SJSA1 (cell line): ENCODE data around the gene UPK3B. TPM values are rescaled to one million over a fixed set of nuclear protein-coding genes. Genes with fewer than 3 reads are reported as not detected.
"Not testable (repeated sequence)": the region's sequence is repeated elsewhere in the genome, so short reads cannot be mapped to it uniquely, and the experiment has no call there.

ENCODE experiments used
- DNase-seq, 2 experiments: peaks; one replicate each; pipeline ENCODE4 v3.0.0-alpha.2; 2015 to 2020; ENCODE audit warnings: low spot score in 2 of 2, low read depth in 1 of 2
- H3K27ac ChIP-seq: fragments of 250-450 bp; sonication (Bioruptor Pico); 2 replicates; pipeline ENCODE4 v1.5.1; 2020; ENCODE audit warnings: mild to moderate bottlenecking, moderate library complexity
- H3K27me3 ChIP-seq: fragments of 250-450 bp; sonication (Bioruptor Pico); replicated peaks from 2 replicates; pipeline ENCODE4 v1.5.1; 2020; ENCODE audit warnings: mild to moderate bottlenecking, moderate library complexity
- H3K36me3 ChIP-seq: fragments of 250-450 bp; sonication (Bioruptor Pico); 2 replicates; pipeline ENCODE4 v1.5.1; 2020; ENCODE audit warnings: mild to moderate bottlenecking
- H3K4me1 ChIP-seq: fragments of 250-450 bp; sonication (Bioruptor Pico); replicated peaks from 2 replicates; pipeline ENCODE4 v1.6.1; 2021; ENCODE audit warnings: mild to moderate bottlenecking
- H3K4me3 ChIP-seq: fragments of 250-450 bp; sonication (Bioruptor Pico); 2 replicates; pipeline ENCODE4 v1.5.1; 2020; ENCODE audit warnings: mild to moderate bottlenecking
- H3K9me3 ChIP-seq: fragments of 250-450 bp; sonication (Bioruptor Pico); replicated peaks from 2 replicates; pipeline ENCODE4 v1.5.1; 2020; ENCODE audit warnings: mild to moderate bottlenecking
- total RNA-seq: library from RNA; depleted of rRNA; stranded (reverse); fragments of >200 nt; shearing (Covaris generic); gene quantifications from 2 replicates; pipeline ENCODE4 v1.2.3, GENCODE V29; 2014

The UPK3B gene
- total RNA-seq, 1 experiment from 2014 or later: 0.11 TPM

DNA sequence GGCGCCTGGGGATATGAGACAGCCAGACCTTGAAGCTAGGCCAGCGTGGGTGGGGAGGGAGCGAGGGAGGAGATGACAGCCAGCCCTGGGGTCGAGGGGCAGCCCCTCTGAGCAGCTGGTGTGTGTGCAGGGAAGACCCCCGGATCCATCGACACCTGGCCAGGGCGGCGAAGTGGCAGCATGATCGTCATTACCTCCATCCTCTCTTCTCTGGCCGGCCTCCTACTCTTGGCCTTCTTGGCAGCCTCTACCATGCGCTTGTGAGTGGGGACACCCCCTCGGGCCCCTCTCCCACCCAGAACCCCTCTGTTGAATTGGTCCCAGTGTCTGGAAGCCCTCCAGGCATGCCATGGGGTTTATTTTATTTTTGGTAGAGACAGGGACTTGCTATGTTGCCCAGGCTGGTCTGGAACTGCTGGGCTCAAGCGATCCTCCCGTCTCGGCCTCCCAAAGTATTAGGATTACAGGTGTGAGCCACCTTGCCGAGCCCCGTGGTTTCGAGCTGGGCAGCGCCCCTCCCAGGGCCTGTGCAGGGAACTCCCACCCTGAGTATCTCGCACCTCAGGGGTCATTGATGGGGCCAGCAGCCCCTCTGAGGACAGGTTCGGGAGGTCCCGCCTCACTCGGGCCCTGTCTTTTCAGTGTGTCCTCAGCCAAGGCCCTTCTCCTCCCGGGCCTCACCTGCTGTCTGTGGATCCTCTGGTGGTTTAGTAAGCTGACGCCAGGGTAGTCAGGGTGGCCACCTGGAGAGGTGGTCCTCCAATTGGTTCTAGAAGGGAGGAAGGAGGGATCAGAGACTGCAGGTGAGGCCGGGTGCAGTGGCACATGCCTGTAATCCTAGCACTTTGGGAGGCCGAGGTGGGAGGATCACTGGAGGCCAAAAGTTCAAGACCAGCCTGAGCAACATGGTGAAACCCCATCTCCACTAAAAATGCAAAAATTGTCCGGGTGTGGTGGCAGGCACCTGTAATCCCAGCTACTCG lies 3.8 kb downstream of the UPK3B start:
- Histone ChIP-seq H3K36me3 (no peaks in the 10 kb centered on the region), H3K27ac (no peak overlapping the region), H3K4me3 (no peak overlapping the region), H3K27me3 (no peaks in the 10 kb centered on the region), H3K4me1 (peaks cover 7% of the 10 kb centered on the region), H3K9me3 (no peaks in the 10 kb centered on the region)
- DNase-seq: peak in 1 of 2 experiments; percentile 35

- H3K27me3 ChIP-seq: no peaks in the 10 kb centered on the region
- no peak overlapping the region for H3K27ac ChIP-seq
- no peaks in the 10 kb centered on the region for H3K36me3 ChIP-seq
- H3K9me3 ChIP-seq: no peaks in the 10 kb centered on the region
- peaks cover under 1% of the 10 kb centered on the region for H3K4me1 ChIP-seq
- no peak overlapping the region for H3K4me3 ChIP-seq
- DNase-seq: peak in 1 of 2 experiments; percentile 36
These were observed 4.8 kb downstream of the UPK3B start for GRCh38 chr7:76514926-76515771.

GRCh38 chr7:76515999-76516443 lies 5.7 kb downstream of the UPK3B start:
- no peaks in the 10 kb centered on the region for H3K9me3 ChIP-seq
- no peaks in the 10 kb centered on the region for H3K36me3 ChIP-seq
- DNase-seq: no peak
- no peak overlapping the region for H3K27ac ChIP-seq
- no peaks in the 10 kb centered on the region for H3K27me3 ChIP-seq
- no peak overlapping the region for H3K4me3 ChIP-seq
- H3K4me1 ChIP-seq: no peaks in the 10 kb centered on the region

- H3K4me3 ChIP-seq, H3K9me3 ChIP-seq, DNase-seq: not testable (repeated sequence)
These were observed 6.6 kb downstream of the UPK3B start for GRCh38 chr7:76516932-76517331.

GRCh38 chr7:76526183-76526582 lies 15.8 kb downstream of the UPK3B start:
- H3K36me3 ChIP-seq, H3K27ac ChIP-seq, H3K27me3 ChIP-seq, H3K9me3 ChIP-seq, H3K4me3 ChIP-seq, H3K4me1 ChIP-seq, DNase-seq: not testable (repeated sequence)

More at GRCh38 chr7:76516932-76517331, 6.6 kb downstream of the UPK3B start:
- not testable (repeated sequence) for H3K36me3 ChIP-seq, H3K27ac ChIP-seq, H3K27me3 ChIP-seq, H3K4me1 ChIP-seq

- H3K27ac ChIP-seq, DNase-seq, H3K9me3 ChIP-seq, H3K4me3 ChIP-seq, H3K4me1 ChIP-seq, H3K27me3 ChIP-seq, H3K36me3 ChIP-seq: not testable (repeated sequence)
These were observed 21.3 kb downstream of the UPK3B start for GRCh38 chr7:76531643-76532042.

DNA sequence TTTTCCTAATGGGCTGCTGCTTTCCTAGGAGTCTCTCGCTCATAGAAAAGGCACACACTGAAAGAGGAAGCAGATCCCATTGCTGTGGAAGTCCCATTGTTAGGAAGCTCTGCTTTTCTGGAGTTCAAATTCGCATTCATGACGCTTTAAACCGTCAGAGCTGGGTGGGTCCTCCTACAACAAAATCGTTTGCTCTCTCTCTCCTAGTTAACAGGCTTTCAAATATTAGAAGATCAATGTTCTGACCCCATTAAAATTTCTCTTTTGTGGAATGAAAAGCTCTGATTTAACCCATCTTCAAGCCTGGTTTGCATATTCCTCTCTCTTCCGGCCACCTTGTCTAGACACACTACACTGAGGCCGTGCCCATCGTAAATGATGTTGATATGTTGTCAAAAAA lies 32.8 kb downstream of the UPK3B start, which contains the start of gene SPDYE16:
Gene SPDYE16 (minus strand): TSS at position 101 of the 400 bp plus-strand sequence. CDS start 1,838 bp downstream, outside the sequence.
- H3K9me3 ChIP-seq, H3K4me1 ChIP-seq, H3K27me3 ChIP-seq, DNase-seq, H3K36me3 ChIP-seq, H3K4me3 ChIP-seq, H3K27ac ChIP-seq: not testable (repeated sequence)

DNA sequence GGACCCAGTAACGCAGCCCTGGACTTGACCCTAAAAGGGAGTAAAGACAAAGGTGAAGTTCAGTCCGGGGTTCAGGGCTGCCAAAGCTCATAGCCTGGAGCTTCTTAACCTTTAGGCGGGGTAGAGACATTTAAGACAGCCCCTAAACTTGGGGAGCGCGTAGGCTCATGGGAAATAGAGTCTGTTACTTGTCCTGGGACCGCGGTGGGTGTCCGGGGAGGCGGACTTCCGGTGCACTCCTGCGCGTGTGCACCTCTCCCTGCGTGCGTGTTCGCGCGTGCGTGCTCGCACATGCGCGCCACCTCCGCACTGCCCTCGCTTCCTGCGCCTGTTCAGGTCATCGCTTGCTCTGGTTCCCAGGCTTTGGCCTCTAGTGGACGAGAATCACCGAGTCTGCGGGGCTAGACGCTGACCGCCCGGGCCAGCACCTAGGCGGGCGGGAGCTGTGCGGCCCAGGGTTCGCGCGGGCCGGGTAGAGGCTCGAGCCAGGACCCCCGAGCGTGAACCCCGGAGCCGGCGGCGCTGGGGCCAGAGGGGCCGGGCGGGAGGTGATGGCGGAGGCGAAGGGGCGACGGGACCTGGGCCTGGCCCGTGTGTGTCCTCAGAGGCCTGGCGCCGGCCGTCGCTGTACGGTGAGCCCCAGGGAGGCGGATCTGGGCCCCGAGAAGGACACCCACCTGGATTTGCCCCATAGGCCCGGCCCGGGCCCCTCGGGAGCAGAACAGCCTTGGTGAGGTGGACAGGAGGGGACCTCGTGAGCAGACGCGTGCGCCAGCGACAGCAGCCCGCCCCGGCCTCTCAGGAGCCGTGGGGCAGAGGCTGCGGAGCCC lies 38.9 kb downstream of the UPK3B start:
- not testable (repeated sequence) for H3K4me1 ChIP-seq, H3K9me3 ChIP-seq, H3K27me3 ChIP-seq, H3K36me3 ChIP-seq
- Histone ChIP-seq H3K4me3 (peak overlapping the region; percentile 47), H3K27ac (peak overlapping the region; percentile 67)
- peak; percentile 78 to 92 for DNase-seq

DNA sequence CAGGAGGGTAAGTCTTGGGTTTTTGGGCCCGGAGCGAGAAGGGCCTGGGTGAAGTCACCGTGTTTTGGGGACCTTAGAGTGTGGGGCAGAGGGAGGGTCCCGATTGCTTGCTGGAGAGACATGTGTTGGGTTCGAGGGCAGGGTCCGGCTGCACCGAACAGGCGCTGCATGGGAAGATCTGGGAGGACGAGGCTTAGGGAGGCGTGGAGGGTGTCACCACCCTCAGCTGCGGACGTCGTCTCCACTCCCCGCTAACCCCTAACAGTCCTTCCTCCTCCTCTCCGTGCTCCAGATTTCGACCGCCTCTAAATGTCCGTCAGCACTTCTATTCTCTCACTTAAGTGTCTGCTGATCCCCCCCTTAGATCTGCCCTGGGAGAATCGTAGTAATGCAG lies 39.5 kb downstream of the UPK3B start:
- Histone ChIP-seq H3K27ac (peak overlapping the region; percentile 67; the same call in 1 of the 2 replicates), H3K4me3 (peak overlapping the region; percentile 47)
- H3K9me3 ChIP-seq, DNase-seq, H3K36me3 ChIP-seq, H3K4me1 ChIP-seq, H3K27me3 ChIP-seq: not testable (repeated sequence)

DNA sequence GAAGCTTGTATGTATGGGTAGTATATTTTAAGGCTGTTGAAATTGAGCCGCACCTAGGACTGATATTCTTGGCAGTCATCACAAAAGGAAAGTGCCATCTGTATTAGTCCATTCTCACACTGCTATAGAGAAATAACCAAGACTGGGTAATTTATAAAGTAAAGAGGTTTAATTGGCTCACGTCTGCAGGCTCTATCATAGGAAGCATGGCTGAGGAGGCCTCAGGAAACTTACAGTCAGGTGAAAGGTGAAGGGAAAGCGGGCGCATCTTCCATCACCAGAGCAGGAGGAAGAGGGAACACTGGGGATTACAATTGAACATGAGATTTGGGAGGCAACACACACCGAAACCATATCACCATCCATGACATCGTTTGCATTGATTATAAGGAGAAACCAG lies 41.6 kb downstream of the UPK3B start:
- H3K36me3 ChIP-seq, DNase-seq, H3K27ac ChIP-seq, H3K4me1 ChIP-seq, H3K4me3 ChIP-seq, H3K9me3 ChIP-seq, H3K27me3 ChIP-seq: not testable (repeated sequence)

DNA sequence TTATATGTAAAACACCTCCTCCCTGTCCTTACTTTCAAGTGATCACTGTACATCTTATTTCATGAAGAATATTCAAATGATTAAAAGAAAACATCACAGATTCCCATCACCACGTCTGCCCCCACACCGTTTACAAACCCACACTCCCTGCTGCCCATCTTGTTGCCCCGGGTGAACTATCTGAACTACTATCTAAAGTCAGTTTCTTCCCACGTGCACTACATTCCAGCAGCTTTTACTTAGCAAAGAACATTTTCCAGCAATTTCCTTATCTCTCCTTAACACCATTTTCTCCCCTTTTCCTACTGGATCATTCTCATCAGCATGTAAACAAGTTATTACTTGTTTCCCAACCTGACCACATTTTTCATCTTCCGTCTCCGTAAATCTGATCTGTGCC lies 49.3 kb downstream of the UPK3B start:
- not testable (repeated sequence) for H3K36me3 ChIP-seq, H3K9me3 ChIP-seq, H3K4me3 ChIP-seq, H3K27me3 ChIP-seq, H3K27ac ChIP-seq, DNase-seq, H3K4me1 ChIP-seq

GRCh38 chr7:76560157-76560556 lies 49.8 kb downstream of the UPK3B start:
- not testable (repeated sequence) for DNase-seq, H3K27ac ChIP-seq, H3K36me3 ChIP-seq, H3K27me3 ChIP-seq, H3K9me3 ChIP-seq, H3K4me1 ChIP-seq, H3K4me3 ChIP-seq

DNA sequence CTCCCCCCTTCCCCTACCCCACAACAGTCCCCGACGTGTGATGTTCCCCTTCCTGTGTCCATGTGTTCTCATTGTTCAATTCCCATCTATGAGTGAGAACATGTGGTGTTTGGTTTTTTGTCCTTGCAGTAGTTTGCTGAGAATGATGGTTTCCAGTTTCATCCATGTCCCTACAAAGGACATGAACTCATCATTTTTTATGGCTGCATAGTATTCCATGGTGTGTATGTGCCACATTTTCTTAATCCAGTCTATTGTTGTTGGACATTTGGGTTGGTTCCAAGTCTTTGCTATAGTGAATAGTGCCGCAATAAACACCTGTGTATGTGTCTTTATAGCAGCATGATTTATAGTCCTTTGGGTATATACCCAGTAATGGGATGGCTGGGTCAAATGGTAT lies 51.0 kb downstream of the UPK3B start:
- not testable (repeated sequence) for H3K9me3 ChIP-seq, H3K4me1 ChIP-seq

More for the DNA sequence above, 51.0 kb downstream of the UPK3B start:
- not testable (repeated sequence) for H3K27ac ChIP-seq, H3K4me3 ChIP-seq, H3K27me3 ChIP-seq, DNase-seq, H3K36me3 ChIP-seq
